Panc1 (cell line): ENCODE results near the gene FOCAD. TPM values are rescaled to one million over a fixed set of nuclear protein-coding genes. Genes with fewer than 3 reads are reported as not detected.

Source experiments
- ATAC-seq: fragments of 200-7000 bp; cut with Tn5 transposase; 2 replicates; pipeline ENCODE4 v1.9.1; 2020; ENCODE audit warnings: mild to moderate bottlenecking, moderate library complexity
- BruUV-seq: library from RNA; stranded (reverse); fragments of 400-500 nt; replicated peaks from 2 replicates; lab custom pipeline; 2021; lab: Mats Ljungman, UMichigan
- CTCF ChIA-PET: fragments of 300-600 bp; sonication (Branson Sonifier 250); formaldehyde crosslinking; loops from one replicate; lab custom pipeline; 2022; ENCODE audit warnings: antibody characterized with exemption; lab: Charles Lee
- POLR2A ChIA-PET: fragments of 300-600 bp; sonication (Branson Sonifier 250); formaldehyde crosslinking; loops from one replicate; lab custom pipeline; 2022; ENCODE audit warnings: antibody characterized with exemption; lab: Charles Lee
- DNase-seq: peaks from one replicate; pipeline ENCODE4 v3.0.0-alpha.2; 2010; ENCODE audit warnings: low read depth, low spot score
- H3K27ac ChIP-seq: 2 replicates; pipeline ENCODE4 v1.5.1; 2011; ENCODE audit warnings: mild to moderate bottlenecking, low read length, inconsistent platforms
- H3K27me3 ChIP-seq: fragments of 200-500 bp; sonication (Bioruptor generic); 2 replicates; pipeline ENCODE4 v1.6.0; 2014; ENCODE audit warnings: low read length, inconsistent platforms; ENCODE audit not compliant: control insufficient read depth, insufficient read depth
- H3K36me3 ChIP-seq: fragments of 200-500 bp; sonication (Bioruptor generic); 2 replicates; pipeline ENCODE4 v1.5.1; 2014; ENCODE audit warnings: inconsistent platforms, mild to moderate bottlenecking, low read length, moderate library complexity; ENCODE audit not compliant: control insufficient read depth, insufficient read depth
- H3K4me1 ChIP-seq: 2 replicates; pipeline ENCODE4 v1.5.1; 2011; ENCODE audit warnings: inconsistent platforms, mild to moderate bottlenecking, low read length, moderate library complexity; ENCODE audit not compliant: control insufficient read depth, insufficient read depth
- H3K4me3 ChIP-seq, 2 experiments: 2 replicates each; pipeline ENCODE4 v1.5.1; 2011 to 2012; ENCODE audit warnings: low read depth in 2 of 2, low read length in 2 of 2, mild to moderate bottlenecking in 2 of 2, inconsistent platforms in 1 of 2, moderate library complexity in 1 of 2
- H3K9me3 ChIP-seq: fragments of 200-500 bp; sonication (Bioruptor generic); 2 replicates; pipeline ENCODE4 v1.5.1; 2014; ENCODE audit warnings: low read depth, mild to moderate bottlenecking, inconsistent platforms, low read length, moderate library complexity; ENCODE audit not compliant: control insufficient read depth, insufficient read depth
- POLR2AphosphoS5 ChIP-seq: IDR thresholded peaks from 2 replicates; pipeline ENCODE4 v1.6.1; 2012; ENCODE audit warnings: mild to moderate bottlenecking, low read depth, low read length, moderate library complexity
- SIN3A ChIP-seq: IDR thresholded peaks from 2 replicates; pipeline ENCODE4 v1.6.1; 2012; ENCODE audit warnings: low read depth, mild to moderate bottlenecking, low read length, moderate library complexity, borderline replicate concordance; ENCODE audit not compliant: insufficient read depth
- TCF7L2 ChIP-seq: IDR thresholded peaks from 2 replicates; pipeline ENCODE4 v1.6.1; 2011; ENCODE audit warnings: mild to moderate bottlenecking, low read depth, low read length, inconsistent platforms
- in situ Hi-C: cut with HindIII; loops from 2 replicates; pipeline ENCODE4 v1.10.0; 2016; ENCODE audit warnings: low sequenced_read_pairs, low pct_unique_long_range_greater_than_20kb
- intact Hi-C: fragments of 100-400 bp; cut with micrococcal nuclease; formaldehyde crosslinking; loops from one replicate; pipeline ENCODE4 v1.10.0; 2022; ENCODE audit not compliant: unreplicated experiment
- total RNA-seq: library from RNA; stranded (reverse); gene quantifications from one replicate; pipeline ENCODE4 v1.2.1, GENCODE V29; 2021; ENCODE audit not compliant: unreplicated experiment
- TF ChIP-seq, protein P1 (sequence below): fragments of 450-650 bp; IDR thresholded peaks from 2 replicates; pipeline ENCODE4 v1.5.1; 2017; ENCODE audit warnings: mild to moderate bottlenecking
- TF ChIP-seq, protein P2 (sequence below), 2 experiments: IDR thresholded peaks; 2 replicates each; pipeline ENCODE4 v1.6.1; 2011 to 2012; ENCODE audit warnings: low read depth in 2 of 2, control low read depth in 1 of 2, low read length in 1 of 2, mild to moderate bottlenecking in 1 of 2, moderate library complexity in 1 of 2; ENCODE audit not compliant: insufficient read depth in 1 of 2

FOCAD gene
- total RNA-seq, 1 experiment from 2014 or later, result 9.8 TPM

- intact Hi-C loops, result no loop called here
- no peak overlapping the region for H3K27ac ChIP-seq
- ChIA-PET POLR2A (no interaction called here), CTCF (no interaction called here)
- TF ChIP-seq, protein P1, sequence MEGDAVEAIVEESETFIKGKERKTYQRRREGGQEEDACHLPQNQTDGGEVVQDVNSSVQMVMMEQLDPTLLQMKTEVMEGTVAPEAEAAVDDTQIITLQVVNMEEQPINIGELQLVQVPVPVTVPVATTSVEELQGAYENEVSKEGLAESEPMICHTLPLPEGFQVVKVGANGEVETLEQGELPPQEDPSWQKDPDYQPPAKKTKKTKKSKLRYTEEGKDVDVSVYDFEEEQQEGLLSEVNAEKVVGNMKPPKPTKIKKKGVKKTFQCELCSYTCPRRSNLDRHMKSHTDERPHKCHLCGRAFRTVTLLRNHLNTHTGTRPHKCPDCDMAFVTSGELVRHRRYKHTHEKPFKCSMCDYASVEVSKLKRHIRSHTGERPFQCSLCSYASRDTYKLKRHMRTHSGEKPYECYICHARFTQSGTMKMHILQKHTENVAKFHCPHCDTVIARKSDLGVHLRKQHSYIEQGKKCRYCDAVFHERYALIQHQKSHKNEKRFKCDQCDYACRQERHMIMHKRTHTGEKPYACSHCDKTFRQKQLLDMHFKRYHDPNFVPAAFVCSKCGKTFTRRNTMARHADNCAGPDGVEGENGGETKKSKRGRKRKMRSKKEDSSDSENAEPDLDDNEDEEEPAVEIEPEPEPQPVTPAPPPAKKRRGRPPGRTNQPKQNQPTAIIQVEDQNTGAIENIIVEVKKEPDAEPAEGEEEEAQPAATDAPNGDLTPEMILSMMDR, result no peak
- TF ChIP-seq SIN3A (no peak), TCF7L2 (no peak), POLR2AphosphoS5 (no peak)
- TF ChIP-seq, protein P2, sequence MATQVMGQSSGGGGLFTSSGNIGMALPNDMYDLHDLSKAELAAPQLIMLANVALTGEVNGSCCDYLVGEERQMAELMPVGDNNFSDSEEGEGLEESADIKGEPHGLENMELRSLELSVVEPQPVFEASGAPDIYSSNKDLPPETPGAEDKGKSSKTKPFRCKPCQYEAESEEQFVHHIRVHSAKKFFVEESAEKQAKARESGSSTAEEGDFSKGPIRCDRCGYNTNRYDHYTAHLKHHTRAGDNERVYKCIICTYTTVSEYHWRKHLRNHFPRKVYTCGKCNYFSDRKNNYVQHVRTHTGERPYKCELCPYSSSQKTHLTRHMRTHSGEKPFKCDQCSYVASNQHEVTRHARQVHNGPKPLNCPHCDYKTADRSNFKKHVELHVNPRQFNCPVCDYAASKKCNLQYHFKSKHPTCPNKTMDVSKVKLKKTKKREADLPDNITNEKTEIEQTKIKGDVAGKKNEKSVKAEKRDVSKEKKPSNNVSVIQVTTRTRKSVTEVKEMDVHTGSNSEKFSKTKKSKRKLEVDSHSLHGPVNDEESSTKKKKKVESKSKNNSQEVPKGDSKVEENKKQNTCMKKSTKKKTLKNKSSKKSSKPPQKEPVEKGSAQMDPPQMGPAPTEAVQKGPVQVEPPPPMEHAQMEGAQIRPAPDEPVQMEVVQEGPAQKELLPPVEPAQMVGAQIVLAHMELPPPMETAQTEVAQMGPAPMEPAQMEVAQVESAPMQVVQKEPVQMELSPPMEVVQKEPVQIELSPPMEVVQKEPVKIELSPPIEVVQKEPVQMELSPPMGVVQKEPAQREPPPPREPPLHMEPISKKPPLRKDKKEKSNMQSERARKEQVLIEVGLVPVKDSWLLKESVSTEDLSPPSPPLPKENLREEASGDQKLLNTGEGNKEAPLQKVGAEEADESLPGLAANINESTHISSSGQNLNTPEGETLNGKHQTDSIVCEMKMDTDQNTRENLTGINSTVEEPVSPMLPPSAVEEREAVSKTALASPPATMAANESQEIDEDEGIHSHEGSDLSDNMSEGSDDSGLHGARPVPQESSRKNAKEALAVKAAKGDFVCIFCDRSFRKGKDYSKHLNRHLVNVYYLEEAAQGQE (IDR thresholded peaks at IDR 0.05; ENCODE audit: insufficient read depth in 1 of 2, low read depth in 2 of 2, low read length in 1 of 2), result no peak
- no peaks in the 10 kb centered on the region for H3K9me3 ChIP-seq
- H3K36me3 ChIP-seq, result no peaks in the 10 kb centered on the region
- BruUV-seq, result no TSS peak
- H3K4me3 ChIP-seq, result no peak overlapping the region
- H3K27me3 ChIP-seq, result no peaks in the 10 kb centered on the region
- no peak for ATAC-seq
- in situ Hi-C loops, result no loop called here
- no peaks in the 10 kb centered on the region for H3K4me1 ChIP-seq
- no peak for DNase-seq
These were observed 148.7 kb downstream of the FOCAD start for GRCh38 chr9:20832775-20833174.

- POLR2A ChIA-PET, result no interaction called here
- BruUV-seq, result no TSS peak
- no peak for DNase-seq
- CTCF ChIA-PET, result no interaction called here
- in situ Hi-C loops (no loop called here), intact Hi-C loops (no loop called here)
- TF ChIP-seq TCF7L2, result no peak
- no peak for TF ChIP-seq POLR2AphosphoS5
- TF ChIP-seq, protein P2 (IDR thresholded peaks at IDR 0.05; ENCODE audit: insufficient read depth in 1 of 2, low read depth in 2 of 2, low read length in 1 of 2), result no peak
- TF ChIP-seq SIN3A, result no peak
- TF ChIP-seq, protein P1, result no peak
- Histone ChIP-seq H3K4me3 (no peak overlapping the region), H3K27me3 (no peaks in the 10 kb centered on the region), H3K27ac (no peak overlapping the region), H3K4me1 (no peaks in the 10 kb centered on the region), H3K36me3 (no peaks in the 10 kb centered on the region), H3K9me3 (no peaks in the 10 kb centered on the region)
- ATAC-seq, result no peak
These were observed 151.6 kb downstream of the FOCAD start for GRCh38 chr9:20835377-20836286.
